GM12878 (cell line): ENCODE measurements around the gene ATRNL1. TPM values are rescaled to one million over a fixed set of nuclear protein-coding genes. Genes with fewer than 3 reads are reported as not detected.

Source experiments
- ATAC-seq: fragments of 200-7000 bp; cut with Tn5 transposase; 3 replicates; pipeline ENCODE4 v1.9.1; 2020; ENCODE audit warnings: mild to moderate bottlenecking, moderate library complexity
- BruUV-seq: library from RNA; stranded (reverse); fragments of 400-500 nt; replicated peaks from 2 replicates; lab custom pipeline; 2021; lab: Mats Ljungman, UMichigan
- CTCF ChIA-PET: fragments of 300-600 bp; sonication (Branson Sonifier 250); formaldehyde crosslinking; extraction: SDS; loops from one replicate; lab custom pipeline; 2021; ENCODE audit warnings: inconsistent platforms; lab: Yijun Ruan, JAX
- POLR2A ChIA-PET: fragments of 350-600 bp; formaldehyde crosslinking; extraction: SDS; loops from one replicate; lab custom pipeline; 2021; ENCODE audit warnings: inconsistent platforms; lab: Charles Lee
- RAD21 ChIA-PET: fragments of 300-600 bp; sonication (Branson Sonifier 250); formaldehyde crosslinking; loops from one replicate; lab custom pipeline; 2023; ENCODE audit warnings: antibody characterized with exemption; ENCODE audit not compliant: unreplicated experiment; lab: Charles Lee
- SMC1A ChIA-PET: fragments of 300-600 bp; sonication (Branson Sonifier 250); formaldehyde crosslinking; loops from one replicate; lab custom pipeline; 2023; ENCODE audit not compliant: unreplicated experiment, uncharacterized antibody; lab: Charles Lee
- DNase-seq: peaks from one replicate; pipeline ENCODE4 v3.0.0-alpha.2; 2011; ENCODE audit warnings: low read depth, low spot score
- FAIRE-seq: peaks from 3 replicates; lab custom pipeline; 2011; peaks lifted over from hg19 to GRCh38; lab: Jason Lieb, UNC
- H2AFZ ChIP-seq: 2 replicates; pipeline ENCODE4 v1.6.0; 2011; ENCODE audit warnings: low read depth, low read length, control low read depth; ENCODE audit not compliant: control insufficient read depth
- H3K27ac ChIP-seq: 2 replicates; pipeline ENCODE4 v1.5.1; 2011; ENCODE audit warnings: control low read depth; ENCODE audit not compliant: control insufficient read depth, insufficient read depth
- H3K27me3 ChIP-seq, 2 experiments: replicated peaks in 1 of 2; 2 replicates each; pipeline versions ENCODE4 v1.6.0 to v1.6.1; 2011; ENCODE audit warnings: low read length in 1 of 2; ENCODE audit not compliant: control insufficient read depth in 2 of 2, insufficient read depth in 2 of 2
- H3K36me3 ChIP-seq, 2 experiments: 2 replicates each; pipeline ENCODE4 v1.5.1; 2011; ENCODE audit warnings: low read length in 1 of 2; ENCODE audit not compliant: control insufficient read depth in 2 of 2, insufficient read depth in 2 of 2
- H3K4me1 ChIP-seq: 2 replicates; pipeline ENCODE4 v1.6.1; 2011; ENCODE audit warnings: mild to moderate bottlenecking, low read length, moderate library complexity, mixed read lengths; ENCODE audit not compliant: control insufficient read depth, insufficient read depth
- H3K4me2 ChIP-seq: 2 replicates; pipeline ENCODE4 v1.6.0; 2011; ENCODE audit warnings: control low read depth; ENCODE audit not compliant: control insufficient read depth, insufficient read depth
- H3K4me3 ChIP-seq: fragments of 200-600 bp; sonication (generic); 2 replicates; pipeline ENCODE4 v1.5.1; 2016
- H3K79me2 ChIP-seq: 2 replicates; pipeline ENCODE4 v1.6.0; 2011; ENCODE audit warnings: low read length; ENCODE audit not compliant: control insufficient read depth, insufficient read depth
- H3K9ac ChIP-seq: 2 replicates; pipeline ENCODE4 v1.8.0; 2011; ENCODE audit warnings: low read length, control low read depth, mixed read lengths; ENCODE audit not compliant: control insufficient read depth, insufficient read depth
- H3K9me3 ChIP-seq: replicated peaks from 3 replicates; pipeline ENCODE4 v1.5.1; 2011; ENCODE audit warnings: mild to moderate bottlenecking, low read length; ENCODE audit not compliant: control insufficient read depth, insufficient read depth
- H4K20me1 ChIP-seq: 2 replicates; pipeline ENCODE4 v1.6.0; 2011; ENCODE audit not compliant: control insufficient read depth, insufficient read depth
- CREB1 ChIP-seq: IDR thresholded peaks from 2 replicates; pipeline ENCODE4 v1.6.1; 2012; ENCODE audit warnings: low read depth, mild to moderate bottlenecking, inconsistent platforms
- GABPA ChIP-seq: IDR thresholded peaks from 2 replicates; pipeline ENCODE4 v1.6.1; 2014; ENCODE audit warnings: antibody characterized with exemption, low read depth, mild to moderate bottlenecking, inconsistent platforms
- JUND ChIP-seq: IDR thresholded peaks from 2 replicates; pipeline ENCODE4 v1.6.1; 2012; ENCODE audit warnings: low read depth, mild to moderate bottlenecking, low read length, improper control_type of control experiment, moderate library complexity
- MTA2 ChIP-seq: fragments of 450-650 bp; IDR thresholded peaks from 2 replicates; pipeline ENCODE4 v1.6.1; 2016; ENCODE audit warnings: low read depth, mild to moderate bottlenecking, moderate library complexity
- SREBF2 ChIP-seq: IDR thresholded peaks from 2 replicates; pipeline ENCODE4 v1.6.1; 2012; ENCODE audit warnings: mild to moderate bottlenecking, low read length
- STAT3 ChIP-seq: IDR thresholded peaks from 2 replicates; pipeline ENCODE4 v1.6.1; 2011; ENCODE audit warnings: low read depth, low read length, improper control_type of control experiment
- TCF3 ChIP-seq: IDR thresholded peaks from 2 replicates; pipeline ENCODE4 v1.6.1; 2012; ENCODE audit warnings: low read depth, mild to moderate bottlenecking, low read length, borderline replicate concordance; ENCODE audit not compliant: insufficient read depth
- WGBS: methylation state at CpG from one replicate; pipeline ENCODE4 v1.1.6; 2016; ENCODE audit warnings: low lambda C conversion rate; ENCODE audit not compliant: insufficient replicate concordance, insufficient coverage; ENCODE audit errors: missing lambda C conversion rate; 5-methylcytosine and 5-hydroxymethylcytosine counted together
- in situ Hi-C: fragments of 300-500 bp; cut with MboI; formaldehyde crosslinking; loops from 9 replicates; pipeline ENCODE4 v1.14.3; 2018; ENCODE audit warnings: mixed read lengths
- intact Hi-C: fragments of 100-400 bp; cut with micrococcal nuclease; formaldehyde crosslinking; loops from one replicate; pipeline ENCODE4 v1.14.2; 2022; ENCODE audit not compliant: unreplicated experiment
- polyA plus RNA-seq, 11 experiments: library from polyadenylated mRNA; depleted of rRNA in 4 of 11; unstranded in 6 of 11; stranded (reverse) in 5 of 11; fragments of >200 nt; fragmentation: Nextera tagmentation in 4 of 11; fragmentation: Illumina TruSeq in 1 of 11; extraction: Ambion mirVana in 4 of 11; extraction: Trizol in 1 of 11; gene quantifications; 1 replicate in 1 of 11; 2 replicates in 10 of 11; pipeline versions ENCODE4 v1.2.1 to v1.2.3, GENCODE V29; 2011 to 2016; ENCODE audit warnings: inconsistent platforms in 2 of 11, missing spikeins in 2 of 11, low read depth in 1 of 11
- total RNA-seq, 4 experiments: library from RNA; depleted of rRNA in 3 of 4; stranded (reverse); fragments of >200 nt in 3 of 4; fragmentation: Illumina TruSeq in 1 of 4; extraction: Trizol in 1 of 4; gene quantifications; 2 replicates each; pipeline versions ENCODE4 v1.2.1 to v1.2.3, GENCODE V29; 2013 to 2021
- TF ChIP-seq, protein P1 (sequence below): fragments of 450-650 bp; IDR thresholded peaks from 2 replicates; pipeline ENCODE4 v1.6.1; 2017; ENCODE audit warnings: mild to moderate bottlenecking
- TF ChIP-seq, protein P2 (sequence below): fragments of 450-650 bp; IDR thresholded peaks from 2 replicates; pipeline ENCODE4 v1.6.1; 2016; ENCODE audit warnings: mild to moderate bottlenecking

The ATRNL1 gene
- total and polyA plus RNA-seq, 10 of the 15 experiments (the other 5 are each of a cell fraction or from before 2014, with no cell fraction given): 0.03 to 1.4 (median 0.34) TPM

DNA sequence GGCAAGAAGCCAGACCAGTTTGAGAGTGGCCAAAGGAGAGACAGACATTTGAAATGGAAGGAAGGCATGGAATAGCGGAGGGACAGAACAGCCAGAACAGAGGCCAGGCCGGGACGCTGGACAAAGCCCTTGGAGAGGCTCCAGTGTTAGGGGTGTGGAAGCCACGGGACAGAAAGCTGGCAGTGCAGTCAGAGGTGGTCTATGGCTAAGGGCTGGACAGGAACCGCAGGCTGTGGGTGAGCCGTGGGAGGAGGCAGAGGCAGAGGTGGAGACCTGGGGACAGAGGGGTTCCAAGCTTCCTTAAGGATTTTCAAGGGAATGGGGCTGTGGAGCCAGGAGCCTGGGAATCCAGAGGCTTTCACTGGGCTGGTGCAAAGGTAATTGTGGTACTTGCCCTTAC, 878.8 kb downstream of the ATRNL1 start:
- Histone ChIP-seq H3K9me3 (no peaks in the 10 kb centered on the region), H3K9ac (no peak overlapping the region), H2AFZ (no peak overlapping the region), H3K27me3 (no peaks in the 10 kb centered on the region), H4K20me1 (no peaks in the 10 kb centered on the region), H3K4me3 (no peak overlapping the region), H3K4me2 (no peak overlapping the region), H3K4me1 (no peaks in the 10 kb centered on the region), H3K79me2 (no peaks in the 10 kb centered on the region), H3K27ac (no peak overlapping the region), H3K36me3 (no peaks in the 10 kb centered on the region)
- ChIA-PET RAD21 (no interaction called here), POLR2A (no interaction called here), SMC1A (no interaction called here), CTCF (no interaction called here)
- intact Hi-C loops: no loop called here
- ATAC-seq (no peak), FAIRE-seq (no peak), DNase-seq (no peak)
- TF ChIP-seq TCF3: no peak
- no peak for TF ChIP-seq MTA2
- TF ChIP-seq JUND: no peak
- TF ChIP-seq, protein P1, sequence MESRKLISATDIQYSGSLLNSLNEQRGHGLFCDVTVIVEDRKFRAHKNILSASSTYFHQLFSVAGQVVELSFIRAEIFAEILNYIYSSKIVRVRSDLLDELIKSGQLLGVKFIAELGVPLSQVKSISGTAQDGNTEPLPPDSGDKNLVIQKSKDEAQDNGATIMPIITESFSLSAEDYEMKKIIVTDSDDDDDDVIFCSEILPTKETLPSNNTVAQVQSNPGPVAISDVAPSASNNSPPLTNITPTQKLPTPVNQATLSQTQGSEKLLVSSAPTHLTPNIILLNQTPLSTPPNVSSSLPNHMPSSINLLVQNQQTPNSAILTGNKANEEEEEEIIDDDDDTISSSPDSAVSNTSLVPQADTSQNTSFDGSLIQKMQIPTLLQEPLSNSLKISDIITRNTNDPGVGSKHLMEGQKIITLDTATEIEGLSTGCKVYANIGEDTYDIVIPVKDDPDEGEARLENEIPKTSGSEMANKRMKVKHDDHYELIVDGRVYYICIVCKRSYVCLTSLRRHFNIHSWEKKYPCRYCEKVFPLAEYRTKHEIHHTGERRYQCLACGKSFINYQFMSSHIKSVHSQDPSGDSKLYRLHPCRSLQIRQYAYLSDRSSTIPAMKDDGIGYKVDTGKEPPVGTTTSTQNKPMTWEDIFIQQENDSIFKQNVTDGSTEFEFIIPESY: no peak
- no peak for TF ChIP-seq STAT3
- TF ChIP-seq GABPA: no peak
- TF ChIP-seq, protein P2, sequence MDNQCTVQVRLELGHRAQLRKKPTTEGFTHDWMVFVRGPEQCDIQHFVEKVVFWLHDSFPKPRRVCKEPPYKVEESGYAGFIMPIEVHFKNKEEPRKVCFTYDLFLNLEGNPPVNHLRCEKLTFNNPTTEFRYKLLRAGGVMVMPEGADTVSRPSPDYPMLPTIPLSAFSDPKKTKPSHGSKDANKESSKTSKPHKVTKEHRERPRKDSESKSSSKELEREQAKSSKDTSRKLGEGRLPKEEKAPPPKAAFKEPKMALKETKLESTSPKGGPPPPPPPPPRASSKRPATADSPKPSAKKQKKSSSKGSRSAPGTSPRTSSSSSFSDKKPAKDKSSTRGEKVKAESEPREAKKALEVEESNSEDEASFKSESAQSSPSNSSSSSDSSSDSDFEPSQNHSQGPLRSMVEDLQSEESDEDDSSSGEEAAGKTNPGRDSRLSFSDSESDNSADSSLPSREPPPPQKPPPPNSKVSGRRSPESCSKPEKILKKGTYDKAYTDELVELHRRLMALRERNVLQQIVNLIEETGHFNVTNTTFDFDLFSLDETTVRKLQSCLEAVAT: no peak
- no peak for TF ChIP-seq CREB1
- no peak for TF ChIP-seq SREBF2
- WGBS: 41% methylated on average over 6 of the region's 6 CpGs
- in situ Hi-C loops: no loop called here
- no TSS peak for BruUV-seq
